ACHN (cell line): ENCODE data around the gene MBTPS1.
A peak's percentile ranks its signal among the peaks of the same experiment; 100 is the strongest.

Source experiments
- DNase-seq: peaks from one replicate; pipeline ENCODE4 v3.0.0-alpha.2; 2015
- in situ Hi-C: cut with HindIII; loops from 2 replicates; pipeline ENCODE4 v1.10.0; 2017; ENCODE audit warnings: low sequenced_read_pairs, low pct_ligation_motif_present, low pct_unique_long_range_greater_than_20kb

Gene MBTPS1

DNA sequence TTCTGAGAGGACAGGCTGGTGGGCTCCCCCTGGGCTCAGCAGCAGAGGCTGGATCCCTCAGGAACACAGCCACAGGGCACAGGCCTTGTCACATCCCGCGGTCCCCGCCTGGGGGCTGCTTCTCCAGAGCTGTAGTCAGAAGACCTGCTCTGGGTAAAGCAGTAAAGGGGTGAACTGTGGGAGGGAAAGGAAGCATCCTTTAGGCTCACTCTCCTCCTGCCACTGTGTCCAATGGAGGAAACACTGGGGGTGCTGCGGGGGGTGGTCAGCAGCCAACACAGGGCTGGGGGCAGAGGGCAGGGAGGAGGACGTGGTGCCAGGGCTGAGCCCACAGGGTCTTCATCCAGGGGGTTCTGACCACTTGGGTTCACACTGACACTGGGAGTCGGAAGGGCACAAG, 69.1 kb downstream of the MBTPS1 start:
- in situ Hi-C loops, result no loop called here
- DNase-seq, result no peak

DNA sequence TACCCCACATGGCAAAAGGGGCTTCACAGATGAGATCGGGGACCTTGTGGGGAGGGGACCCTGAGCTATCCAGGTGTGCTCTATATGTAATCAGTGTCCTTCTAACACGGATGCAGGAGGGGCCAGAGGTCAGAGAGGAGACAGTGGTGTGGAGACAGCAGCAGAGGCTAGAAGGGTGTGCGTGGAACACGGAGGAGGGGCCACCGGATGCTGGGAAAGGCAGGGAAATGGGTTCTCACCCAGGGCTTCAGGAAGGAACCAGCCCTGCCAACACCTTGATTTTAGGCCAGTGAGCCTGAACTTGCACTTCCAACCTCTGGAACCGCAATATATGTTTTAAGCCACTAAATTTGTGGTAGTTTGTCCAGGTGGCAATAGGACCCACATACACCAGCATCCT, 69.5 kb downstream of the MBTPS1 start:
- in situ Hi-C loops, result no loop called here

DNA sequence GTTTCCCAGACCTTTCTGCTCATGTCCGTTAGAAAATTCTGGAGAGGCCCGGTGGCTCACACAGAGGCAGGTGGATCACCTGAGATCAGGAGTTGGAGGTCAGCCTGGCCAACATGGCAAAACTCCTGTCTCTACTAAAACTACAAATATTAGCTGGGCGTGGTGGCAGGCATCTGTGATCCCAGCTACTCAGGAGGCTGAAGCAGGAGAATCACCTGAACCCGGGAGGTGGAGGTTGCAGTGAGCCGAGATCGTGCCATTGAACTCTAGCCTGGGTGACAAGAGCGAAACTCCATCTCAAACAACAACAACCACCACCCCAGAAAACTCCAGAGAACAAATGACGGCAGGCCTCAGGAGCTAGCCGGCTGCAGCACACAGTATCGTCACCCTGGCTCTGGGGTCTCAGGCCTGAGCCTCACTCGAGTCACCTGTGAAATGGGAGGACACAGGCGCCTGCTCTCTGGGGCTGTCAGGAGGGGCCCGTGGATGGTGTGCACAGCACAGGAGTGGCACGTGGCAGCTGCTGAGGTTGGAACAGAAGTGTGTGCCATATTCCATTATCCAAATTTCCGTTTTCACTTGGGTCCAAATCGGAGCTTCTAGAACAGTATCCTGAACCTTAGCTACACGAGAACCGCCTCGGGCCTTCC, 70.8 kb downstream of the MBTPS1 start:
- in situ Hi-C loops, result no loop called here
- DNase-seq, result no peak

More for the DNA sequence above, 69.5 kb downstream of the MBTPS1 start:
- no peak for DNase-seq

DNA sequence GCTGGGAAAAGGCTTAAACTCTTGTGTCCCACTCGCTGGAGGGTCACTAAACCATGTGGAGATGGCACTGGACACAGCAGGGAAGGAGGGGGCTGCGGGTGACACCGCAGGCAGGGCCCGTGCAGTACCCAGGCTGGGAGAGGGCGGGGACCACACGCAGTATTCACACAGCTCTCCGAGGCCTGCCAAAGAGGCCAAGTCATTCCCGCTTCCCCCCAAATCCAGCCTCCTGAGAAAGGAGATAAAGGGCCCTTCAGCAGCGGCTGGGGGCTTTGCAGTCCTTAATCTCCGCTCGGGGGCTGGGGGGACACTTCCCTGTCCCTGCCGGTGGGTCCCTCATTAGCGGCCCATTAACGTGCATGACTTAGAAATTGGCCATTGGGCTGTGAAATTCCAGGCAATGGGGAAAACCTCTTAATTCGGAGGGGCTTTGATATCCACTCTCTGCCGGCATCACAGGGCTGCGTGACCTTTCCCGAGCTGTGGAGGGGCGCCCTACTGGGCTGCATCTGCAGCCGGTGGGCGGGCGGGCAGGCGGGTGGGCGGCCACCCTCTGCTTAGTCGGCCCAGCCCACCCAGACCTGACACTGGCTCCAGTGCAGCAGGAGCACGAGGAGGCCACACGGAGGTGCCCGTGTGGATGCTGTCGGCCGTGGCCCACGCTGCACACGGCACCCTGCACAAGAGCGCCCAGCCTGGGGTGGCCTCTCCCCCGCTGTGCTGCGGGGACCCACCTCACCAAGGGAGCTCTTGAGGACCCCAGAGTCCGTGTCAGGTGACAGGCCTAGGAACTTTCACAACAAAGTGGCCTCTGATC, 71.5 kb downstream of the MBTPS1 start:
- DNase-seq, result no peak
- in situ Hi-C loops, result no loop called here

DNA sequence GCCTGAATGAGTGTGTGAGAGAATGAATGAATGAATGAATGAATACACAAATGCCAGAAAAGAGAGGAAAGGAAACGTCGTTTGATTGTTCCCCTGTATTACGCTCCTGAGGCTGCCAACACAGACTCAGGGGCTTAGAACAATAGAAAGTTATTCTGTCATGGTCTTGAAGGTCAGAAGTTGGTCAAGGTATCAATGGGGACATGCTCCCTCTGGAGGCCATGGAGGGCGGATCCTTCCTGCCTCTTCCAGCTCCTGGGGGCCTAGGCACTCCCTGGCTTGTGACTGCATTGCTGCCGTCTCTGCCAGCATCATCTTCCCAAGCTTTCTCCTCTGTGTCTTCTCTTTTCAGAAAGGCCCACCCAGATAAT, 72.6 kb downstream of the MBTPS1 start:
- DNase-seq, result peak; percentile 59
- in situ Hi-C loops, result no loop called here

DNA sequence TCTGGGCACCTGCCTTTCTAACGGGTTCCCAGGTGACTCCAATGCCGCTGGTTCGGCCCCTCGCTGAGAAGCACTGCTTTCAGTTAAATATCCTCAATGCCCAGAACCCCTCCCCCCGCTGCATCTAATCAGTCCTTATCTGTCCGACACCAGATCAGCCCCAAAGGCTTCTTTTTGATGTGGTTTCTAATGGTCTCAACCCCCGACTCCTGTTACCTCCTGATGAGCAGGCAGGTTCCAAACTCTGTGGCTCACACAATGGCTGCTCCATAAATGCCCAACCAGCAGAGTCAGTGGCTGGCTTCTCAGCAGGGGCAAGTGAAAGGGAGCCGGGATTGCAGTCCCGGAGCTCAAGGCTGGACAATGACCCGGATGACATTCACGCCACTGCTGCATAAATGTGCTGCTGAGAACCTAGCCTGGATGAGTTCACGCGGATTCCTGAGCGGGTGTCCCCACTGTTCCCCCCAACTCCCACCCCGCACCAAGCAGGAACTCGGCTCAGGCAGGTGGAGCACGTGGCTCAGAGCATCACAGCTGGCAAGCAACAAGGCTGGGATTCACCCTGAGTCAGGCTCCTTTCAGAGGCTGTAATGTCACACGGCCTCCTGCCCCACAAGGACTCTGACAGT, 73.1 kb downstream of the MBTPS1 start:
- in situ Hi-C loops, result no loop called here
- DNase-seq, result no peak

DNA sequence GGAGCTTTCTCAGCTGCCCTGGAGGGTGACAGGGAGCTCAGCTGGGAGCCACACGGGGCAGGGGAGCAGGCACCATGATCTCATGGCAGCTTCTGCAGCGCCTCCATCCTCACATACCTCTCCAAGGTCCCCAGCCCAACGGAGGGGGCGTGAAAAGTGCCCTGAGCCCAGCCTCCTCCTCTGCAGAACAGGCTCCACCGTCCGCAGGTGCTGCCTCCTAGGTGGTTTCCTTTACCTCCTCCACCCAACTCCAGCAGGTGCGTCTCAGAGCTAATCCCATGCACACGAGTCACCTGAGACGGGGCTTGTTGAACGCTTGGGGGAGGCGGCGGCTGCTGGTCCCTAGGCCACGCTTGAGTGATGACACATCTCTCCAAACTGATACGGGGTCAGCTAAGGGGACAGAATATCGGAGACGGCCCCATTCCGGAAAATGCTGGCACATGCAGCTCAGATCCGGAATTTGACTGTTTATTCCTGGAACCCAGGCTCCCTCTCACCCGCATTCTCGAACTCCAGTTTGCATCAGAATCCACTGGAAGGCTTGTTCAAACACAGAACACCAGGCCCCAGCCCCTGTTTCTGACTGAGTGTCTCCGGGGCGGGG, 73.8 kb downstream of the MBTPS1 start:
- in situ Hi-C loops, result no loop called here
- DNase-seq, result no peak

DNA sequence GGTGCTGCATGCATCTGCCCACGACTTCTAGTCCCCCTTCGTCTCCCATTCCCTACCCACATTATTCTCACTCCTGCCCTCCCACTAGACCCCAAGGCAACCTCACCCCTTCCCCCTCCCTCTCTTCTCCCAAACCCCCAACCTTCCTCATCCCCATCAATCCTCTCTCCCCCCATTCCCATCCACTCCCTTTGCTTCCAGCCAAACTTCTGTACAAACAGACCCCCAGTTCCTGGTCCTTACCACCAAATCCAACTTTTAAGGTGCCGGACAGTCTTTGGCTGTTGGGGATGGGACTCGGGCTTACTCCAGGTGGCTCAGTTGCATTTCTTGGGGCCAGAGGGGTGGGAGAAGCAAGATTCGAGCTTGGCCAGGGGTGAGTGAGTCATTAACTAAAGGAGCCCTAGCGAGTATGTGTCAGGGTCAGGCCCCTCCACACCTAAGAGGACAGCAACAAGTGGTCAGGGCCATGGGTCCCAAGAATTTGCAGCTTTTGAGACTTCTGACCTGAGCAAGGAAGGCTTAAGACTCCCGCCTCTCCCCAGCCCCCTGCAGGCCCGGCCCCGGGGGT, 74.3 kb downstream of the MBTPS1 start, which contains the start of gene SLC38A8:
Gene SLC38A8, minus strand, starts transcription at position 488 of the 571 bp plus-strand sequence. CDS start 638 bp downstream, outside the sequence.
- no peak for DNase-seq
- in situ Hi-C loops, result no loop called here

DNA sequence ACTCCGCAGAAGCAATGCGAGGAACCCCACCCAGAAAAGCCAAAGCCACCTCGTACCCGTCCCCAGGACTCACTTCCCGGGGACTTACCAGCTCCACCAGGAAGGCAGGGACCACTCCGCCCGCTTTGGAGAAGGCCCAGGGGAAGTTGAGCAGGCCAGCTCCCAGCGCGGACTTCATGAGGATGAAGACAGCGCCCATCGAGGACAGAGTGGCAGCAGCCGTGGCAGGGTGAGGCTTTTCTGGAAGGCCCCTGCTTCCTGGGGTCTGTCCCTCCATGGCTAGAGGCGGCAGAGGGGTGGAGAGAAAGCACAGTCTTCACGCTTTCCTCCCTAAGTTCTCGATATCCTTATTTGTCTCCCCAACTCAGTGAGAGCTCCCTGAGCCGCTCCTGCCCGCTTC, 74.9 kb downstream of the MBTPS1 start:
- in situ Hi-C loops, result no loop called here
- no peak for DNase-seq

DNA sequence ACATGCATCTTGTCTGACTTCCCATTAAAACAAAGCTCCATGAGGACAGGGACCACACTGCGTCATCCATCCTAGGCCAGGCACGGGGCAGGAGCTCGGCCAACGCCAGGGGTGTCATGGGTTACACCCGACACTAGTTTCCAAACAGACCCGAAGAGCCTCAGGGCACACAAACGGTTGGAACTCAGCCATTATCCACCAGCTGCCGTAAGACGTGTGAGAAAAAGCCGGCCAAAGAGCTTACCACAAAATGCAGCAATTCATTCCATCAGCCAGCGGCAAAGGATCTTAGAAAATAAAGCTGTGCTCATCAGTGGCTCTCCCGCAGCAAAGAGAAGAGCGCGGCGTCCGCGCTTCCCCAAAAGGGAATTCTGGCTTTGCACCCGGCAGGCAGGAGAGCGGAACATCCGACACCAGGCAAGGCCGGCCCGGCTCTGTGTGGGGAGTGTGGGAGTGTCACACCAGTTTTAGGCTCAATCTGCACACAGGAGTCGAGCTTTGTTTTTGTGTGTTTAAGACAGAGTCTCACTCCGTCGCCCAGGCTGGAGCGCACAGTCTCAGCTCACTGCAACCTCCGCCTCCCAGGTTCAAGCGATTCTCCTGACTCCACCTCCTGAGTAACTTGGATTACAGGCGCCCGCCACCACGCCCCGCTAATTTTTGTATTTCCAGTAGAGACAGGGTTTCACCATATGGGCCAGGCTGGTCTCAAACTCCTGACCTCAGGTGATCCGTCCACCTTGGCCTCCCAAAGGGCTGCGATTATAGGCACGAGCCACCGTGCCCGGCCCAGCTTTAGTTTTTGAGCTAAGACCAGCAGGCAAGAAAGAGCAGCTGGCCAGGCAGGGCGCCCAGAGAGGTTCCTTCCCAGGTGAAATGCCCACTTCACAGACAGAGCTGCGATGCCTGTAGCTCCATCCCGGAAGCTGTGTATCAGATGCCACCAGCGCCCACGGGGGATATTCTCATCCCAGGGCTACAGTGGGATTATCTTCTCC, 75.6 kb downstream of the MBTPS1 start:
- no peak for DNase-seq
- in situ Hi-C loops, result no loop called here

DNA sequence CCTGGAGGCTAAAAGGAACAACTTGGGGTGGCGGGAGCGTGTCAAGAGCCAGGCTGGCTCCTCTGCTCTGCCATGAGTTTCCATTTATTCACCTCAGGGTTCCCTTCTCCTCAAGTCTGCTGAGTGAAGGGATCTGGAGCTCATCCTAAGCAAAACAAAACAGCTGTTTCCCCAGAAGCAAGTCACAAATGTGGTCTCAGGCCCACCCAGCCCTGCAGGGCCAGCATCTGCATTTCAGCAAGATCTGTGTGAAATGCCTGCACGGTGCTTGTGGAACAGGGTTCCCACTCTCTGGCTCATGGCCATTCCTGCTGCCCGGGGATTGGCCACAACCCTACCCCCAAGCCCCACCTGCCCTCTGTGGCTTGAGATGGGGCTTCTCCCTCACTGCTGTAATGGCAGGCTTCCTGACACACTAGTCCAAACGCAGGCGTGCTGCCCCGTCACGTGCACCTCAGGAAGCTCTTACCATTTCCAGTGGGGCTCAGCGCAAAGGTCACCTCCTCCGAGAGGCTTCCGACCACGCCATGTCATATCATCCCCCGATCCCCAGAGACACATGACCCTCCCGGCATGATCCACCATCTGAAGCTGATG, 76.4 kb downstream of the MBTPS1 start:
- no peak for DNase-seq
- in situ Hi-C loops, result no loop called here

DNA sequence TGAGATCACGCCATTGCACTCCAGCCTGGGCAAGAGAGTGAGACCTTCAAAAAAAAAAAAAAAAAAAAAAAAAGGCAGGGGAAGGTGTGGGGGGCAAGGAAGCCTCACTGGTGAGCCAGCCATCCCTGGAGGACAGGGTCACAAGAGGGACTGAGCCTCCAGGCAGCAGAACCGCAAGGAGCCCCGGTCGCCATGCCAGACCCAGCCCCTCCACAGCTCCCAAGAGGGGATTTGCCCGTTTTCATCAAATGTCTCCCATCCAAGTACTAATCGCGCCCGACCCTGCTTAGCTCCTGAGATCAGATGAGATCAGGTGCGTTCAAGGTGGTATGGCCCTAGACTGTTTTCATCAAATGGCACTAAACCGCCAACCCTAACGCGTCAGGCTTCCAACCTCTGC, 77.0 kb downstream of the MBTPS1 start:
- DNase-seq, result no peak
- in situ Hi-C loops, result no loop called here

DNA sequence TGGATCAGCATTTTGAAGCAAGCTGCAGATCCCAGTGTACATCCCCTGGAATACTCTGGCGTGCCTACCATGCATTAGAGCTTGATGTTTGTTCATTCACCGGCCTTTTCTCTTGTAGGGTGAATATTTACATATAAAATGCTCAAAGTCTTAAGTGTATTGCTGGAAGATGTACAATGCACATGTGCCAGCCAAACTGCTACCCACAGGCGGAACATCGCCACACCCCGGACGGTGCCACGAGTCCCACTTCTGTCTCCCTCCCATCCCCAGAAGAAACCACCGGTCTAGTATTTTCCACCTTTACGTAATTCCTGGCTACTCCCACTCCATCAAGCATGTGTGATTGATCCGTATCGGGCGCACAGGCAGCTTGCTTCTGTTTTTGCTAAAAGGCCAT, 78.3 kb downstream of the MBTPS1 start:
- in situ Hi-C loops, result no loop called here
- no peak for DNase-seq

DNA sequence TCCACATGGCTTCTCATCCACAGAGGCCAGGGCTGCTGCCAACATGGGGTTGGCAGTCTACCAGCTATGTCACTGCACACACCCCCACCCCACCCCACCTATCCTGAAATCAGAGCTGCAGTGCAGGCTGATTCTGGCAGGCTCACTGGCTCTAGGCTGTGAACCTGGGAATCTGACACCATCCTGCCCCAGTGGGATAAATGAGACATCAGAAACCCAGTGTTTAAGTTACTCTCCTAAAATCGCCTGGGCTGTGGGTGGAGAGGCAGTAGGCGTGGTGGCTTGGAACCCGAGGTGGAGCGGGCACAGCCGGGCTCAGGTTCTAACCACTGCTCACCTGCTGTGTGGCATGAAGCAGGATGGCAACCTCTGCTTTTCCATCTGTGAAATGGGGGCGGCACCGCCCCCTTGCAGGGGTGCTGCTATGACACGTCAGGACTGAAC, 79.7 kb downstream of the MBTPS1 start:
- in situ Hi-C loops, result no loop called here
- DNase-seq, result no peak

DNA sequence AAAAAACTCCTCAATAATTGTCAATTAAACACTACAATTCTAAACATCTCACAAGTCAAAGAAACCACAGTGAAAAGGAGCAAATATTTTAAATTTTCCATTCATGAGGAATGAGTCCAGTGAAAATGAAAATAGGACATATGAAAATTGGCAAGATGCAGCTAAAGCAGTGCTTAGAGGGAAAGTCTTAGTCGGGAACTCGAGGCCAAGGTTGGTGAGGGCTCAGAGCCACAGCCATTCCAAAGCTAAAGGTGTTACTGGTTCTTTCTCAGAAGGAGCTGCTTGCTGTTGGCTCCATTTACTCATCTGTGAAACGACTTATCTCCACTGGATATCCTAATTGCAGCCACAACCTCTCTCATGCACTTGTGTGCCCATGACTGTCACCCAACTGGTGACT, 80.6 kb downstream of the MBTPS1 start:
- no peak for DNase-seq
- in situ Hi-C loops, result no loop called here

DNA sequence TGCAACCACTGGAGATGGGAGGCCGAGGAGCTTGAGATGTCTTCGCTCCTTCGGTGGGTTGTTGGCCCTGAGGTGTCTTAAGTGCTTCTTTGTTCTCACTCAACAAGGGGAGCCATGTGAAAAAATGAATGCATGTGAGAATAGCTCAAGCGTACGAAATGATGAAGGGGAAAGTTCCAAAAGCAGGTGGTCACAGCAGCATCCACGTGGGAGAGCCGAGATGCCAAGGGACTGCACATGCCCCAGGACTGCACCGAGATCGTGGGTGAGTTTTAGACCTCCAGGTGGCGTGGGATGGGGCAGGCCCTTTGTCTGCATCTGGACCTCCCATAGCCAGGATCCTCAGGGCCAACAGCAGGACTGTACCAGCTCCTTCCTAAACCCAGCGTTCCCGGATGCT, 82.2 kb downstream of the MBTPS1 start:
- in situ Hi-C loops, result no loop called here
- DNase-seq, result no peak
